ENCODE measurements around the gene WNT10A.

Gene WNT10A

GRCh38 chr2:218869064-218869463 lies 11.6 kb upstream of the WNT10A start:
- no peak for TF ChIP-seq CTCF (IDR thresholded peaks at IDR 0.05; ENCODE audit: borderline replicate concordance, control extremely low read depth, extremely low read depth, insufficient read depth, missing control alignments)
- in situ Hi-C loops (cut with MboI; ENCODE audit: low sequenced_read_pairs, unreplicated experiment), result no loop called here

GRCh38 chr2:218870984-218871344 lies 9.7 kb upstream of the WNT10A start:
- in situ Hi-C loops (cut with MboI; ENCODE audit: low sequenced_read_pairs, unreplicated experiment), result no loop called here
- DNase-seq (ENCODE audit: low spot score), result no peak
- no peak for TF ChIP-seq CTCF (IDR thresholded peaks at IDR 0.05; ENCODE audit: borderline replicate concordance, control extremely low read depth, extremely low read depth, insufficient read depth, missing control alignments)

More at GRCh38 chr2:218869064-218869463, 11.6 kb upstream of the WNT10A start:
- DNase-seq (ENCODE audit: low spot score), result no peak

GRCh38 chr2:218871345-218872302 lies 9.0 kb upstream of the WNT10A start:
- no peak for DNase-seq (ENCODE audit: low spot score)
- in situ Hi-C loops (cut with MboI; ENCODE audit: low sequenced_read_pairs, unreplicated experiment), result no loop called here
- no peak for TF ChIP-seq CTCF (IDR thresholded peaks at IDR 0.05; ENCODE audit: borderline replicate concordance, control extremely low read depth, extremely low read depth, insufficient read depth, missing control alignments)

GRCh38 chr2:218872645-218873358 lies 7.8 kb upstream of the WNT10A start:
- DNase-seq (ENCODE audit: low spot score), result no peak
- in situ Hi-C loops (cut with MboI; ENCODE audit: low sequenced_read_pairs, unreplicated experiment), result no loop called here
- TF ChIP-seq CTCF (IDR thresholded peaks at IDR 0.05; ENCODE audit: borderline replicate concordance, control extremely low read depth, extremely low read depth, insufficient read depth, missing control alignments), result no peak

- no peak for DNase-seq (ENCODE audit: low spot score)
- TF ChIP-seq CTCF (IDR thresholded peaks at IDR 0.05; ENCODE audit: borderline replicate concordance, control extremely low read depth, extremely low read depth, insufficient read depth, missing control alignments), result no peak
- in situ Hi-C loops (cut with MboI; ENCODE audit: low sequenced_read_pairs, unreplicated experiment), result no loop called here
Measured at GRCh38 chr2:218873359-218874194, 7.1 kb upstream of the WNT10A start.

- no peak for TF ChIP-seq CTCF (IDR thresholded peaks at IDR 0.05; ENCODE audit: borderline replicate concordance, control extremely low read depth, extremely low read depth, insufficient read depth, missing control alignments)
- no peak for DNase-seq (ENCODE audit: low spot score)
- in situ Hi-C loops (cut with MboI; ENCODE audit: low sequenced_read_pairs, unreplicated experiment), result no loop called here
Measured at GRCh38 chr2:218875692-218876246, 4.9 kb upstream of the WNT10A start.
